ENCODE data around the gene RESP18. TPM values are rescaled to one million over a fixed set of nuclear protein-coding genes. Genes with fewer than 3 reads are reported as not detected.
"Not testable (repeated sequence)": the region's sequence is repeated elsewhere in the genome, so short reads cannot be mapped to it uniquely, and the experiment has no call there.

The RESP18 gene
- total RNA-seq, 1 donor from 2014 or later: not detected

DNA sequence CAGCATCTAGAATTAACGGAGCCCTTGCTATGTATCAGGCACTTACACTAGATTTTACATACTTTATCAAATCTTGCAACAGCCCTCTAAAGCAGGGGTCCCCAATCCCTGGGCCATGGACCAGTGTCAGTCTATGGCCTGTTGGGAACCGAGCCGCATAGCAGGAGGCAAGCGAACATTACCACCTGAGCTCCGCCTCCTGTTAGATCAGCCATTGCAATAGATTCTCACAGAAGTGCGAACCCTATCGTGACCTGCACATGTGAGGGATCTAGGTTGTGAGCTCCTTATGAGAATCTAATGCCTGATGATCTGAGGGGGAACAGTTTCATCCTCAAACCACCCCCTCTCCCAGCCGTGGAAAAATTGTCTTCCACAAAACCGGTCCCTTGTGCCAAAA, 39.9 kb downstream of the RESP18 start:
- no peak for DNase-seq (ENCODE audit: low read depth in 2 of 2)

DNA sequence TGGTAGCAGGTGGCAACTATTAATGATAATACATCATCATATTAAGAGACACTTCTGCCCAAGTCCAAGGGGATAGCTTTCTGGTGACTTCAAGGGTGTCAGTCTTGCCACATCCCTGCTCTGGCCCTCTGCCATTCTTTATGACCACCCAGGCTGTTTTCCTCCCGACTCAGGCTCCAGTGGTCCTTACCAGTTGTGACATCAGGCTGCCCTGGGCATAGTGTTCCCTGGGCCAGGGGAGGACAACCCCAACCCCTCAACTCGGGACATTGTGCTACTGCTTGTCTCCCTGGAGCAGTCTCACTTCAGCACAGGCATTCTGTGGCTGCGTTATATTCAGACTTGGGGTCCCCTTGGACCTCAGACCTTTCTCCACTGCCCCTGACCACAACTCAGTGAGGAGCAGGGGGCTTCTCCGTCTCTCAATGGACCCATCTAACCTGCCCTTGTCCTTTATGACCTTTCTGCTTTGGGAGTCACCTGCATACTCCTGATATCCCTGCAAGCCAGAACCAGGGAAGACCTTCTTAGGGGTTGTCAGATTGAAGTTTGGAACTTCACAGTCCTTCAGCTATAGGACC, 40.5 kb downstream of the RESP18 start:
- no peak for DNase-seq (ENCODE audit: low read depth in 2 of 2)

DNA sequence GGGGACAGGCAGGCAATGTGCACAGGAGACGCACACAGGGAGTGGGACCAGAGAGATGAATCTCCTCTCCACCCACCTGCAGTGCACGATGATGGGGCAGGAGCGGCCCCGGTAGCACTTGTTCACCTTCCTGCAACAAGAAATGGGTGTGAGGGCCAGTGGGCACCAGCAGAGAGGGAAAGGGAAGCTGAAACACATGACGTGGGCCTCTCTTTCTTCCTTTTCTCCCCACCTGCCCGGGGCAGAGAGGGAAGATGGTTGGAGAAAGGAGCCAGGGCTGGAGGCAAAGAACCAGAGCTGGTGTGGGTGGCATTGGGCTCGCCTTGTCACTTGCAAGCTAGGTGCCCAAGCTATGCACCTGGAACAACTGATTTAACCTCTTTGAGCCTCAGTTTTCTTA, 41.1 kb downstream of the RESP18 start:
- DNase-seq (ENCODE audit: low read depth in 2 of 2): no peak

DNA sequence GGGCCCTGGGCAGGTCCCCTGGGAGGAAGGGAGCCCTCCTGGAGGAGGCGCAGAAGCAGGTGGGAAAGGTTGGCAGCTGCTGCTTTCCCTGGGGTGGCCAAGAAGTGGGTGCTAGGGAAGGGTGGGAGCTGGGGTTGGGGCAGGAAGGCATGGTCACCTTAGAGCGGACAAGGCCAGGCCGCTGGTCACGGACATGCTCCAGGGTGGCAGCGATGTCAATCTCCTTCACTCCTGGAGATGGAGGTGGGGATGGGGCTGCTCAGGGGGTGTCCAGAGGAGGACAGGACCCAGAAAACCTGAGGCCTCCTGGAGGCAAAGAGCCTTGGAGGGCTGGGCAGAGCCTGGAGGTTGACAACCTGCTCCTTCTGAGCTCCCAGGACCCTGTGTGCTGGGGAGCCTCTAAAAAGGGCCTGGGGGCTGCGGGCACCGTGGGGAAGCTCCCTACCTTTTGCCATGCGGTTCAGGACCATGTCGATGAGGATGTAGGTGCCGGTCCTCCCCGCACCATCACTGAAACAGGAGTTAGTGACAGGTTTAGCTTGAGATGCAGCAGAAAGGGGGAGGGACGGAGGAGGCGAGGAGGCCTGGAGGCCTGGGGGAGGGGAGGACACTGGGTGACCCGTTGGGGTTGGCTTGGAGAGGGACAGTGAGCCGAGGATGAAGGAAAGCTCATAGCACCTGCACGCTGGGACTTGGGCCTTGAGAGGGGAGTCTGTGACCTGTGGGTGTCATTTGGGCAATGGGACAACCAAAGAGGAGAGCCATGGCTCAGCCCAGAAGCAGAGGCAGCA, 42.0 kb downstream of the RESP18 start:
- no peak for DNase-seq (ENCODE audit: low read depth in 2 of 2)

DNA sequence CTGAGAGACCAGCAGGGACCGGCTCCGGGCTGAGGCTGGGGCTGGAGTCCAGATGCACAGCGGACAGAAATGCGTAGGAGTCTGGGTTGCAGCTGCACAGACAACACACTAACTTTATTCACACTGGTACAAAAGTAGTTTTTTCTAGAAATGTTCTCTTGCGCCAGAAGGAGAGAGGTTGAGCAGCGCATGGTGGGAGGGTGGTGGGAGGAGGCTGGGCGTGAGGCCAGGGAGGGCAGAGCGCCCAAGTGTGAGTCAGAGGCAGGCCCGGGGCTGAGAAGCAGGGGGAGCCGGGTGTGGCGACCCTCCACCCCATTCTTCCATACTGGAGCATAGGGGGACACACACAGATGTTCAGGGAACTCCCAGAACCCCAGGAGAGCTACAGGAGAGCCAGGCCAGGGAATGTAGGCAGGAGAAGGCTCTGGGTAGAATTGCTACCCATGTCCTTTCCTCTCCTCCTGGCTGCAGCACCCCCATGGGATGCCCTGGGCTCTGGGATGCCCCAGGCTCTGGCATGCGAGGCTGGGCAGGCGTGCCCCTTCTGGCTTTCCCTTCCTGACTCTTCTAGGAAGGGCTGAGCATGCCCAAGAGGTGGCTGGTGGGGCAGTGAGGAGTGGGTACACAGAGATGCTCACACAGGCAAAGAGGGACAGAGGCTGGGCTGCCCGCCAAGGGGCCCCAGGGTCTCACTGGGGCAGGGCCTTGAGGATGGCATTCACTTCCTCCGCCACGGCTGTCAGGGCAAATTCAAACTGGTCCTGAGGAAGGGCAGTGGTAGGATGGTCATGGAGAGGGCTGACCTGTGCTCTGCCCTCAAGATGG, 42.8 kb downstream of the RESP18 start:
- peak; percentile 38 to 39 for DNase-seq (ENCODE audit: low read depth in 2 of 2)

DNA sequence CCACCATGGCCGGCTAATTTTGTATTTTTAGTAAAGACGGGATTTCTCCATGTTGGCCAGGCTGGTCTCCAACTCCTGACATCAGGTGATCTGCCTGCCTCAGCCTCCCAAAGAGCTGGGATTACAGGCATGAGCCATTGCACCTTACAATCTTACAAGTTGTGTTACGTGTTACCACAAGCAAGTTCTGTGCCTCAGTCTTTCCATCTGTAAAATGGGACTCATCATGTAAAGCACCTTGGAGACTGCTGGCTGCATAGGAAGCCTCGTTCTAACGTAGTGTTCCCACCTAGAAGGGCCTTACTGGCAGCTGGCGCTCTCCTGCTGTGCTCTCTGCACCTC, 43.4 kb downstream of the RESP18 start:
- DNase-seq (ENCODE audit: low read depth in 2 of 2): no peak

DNA sequence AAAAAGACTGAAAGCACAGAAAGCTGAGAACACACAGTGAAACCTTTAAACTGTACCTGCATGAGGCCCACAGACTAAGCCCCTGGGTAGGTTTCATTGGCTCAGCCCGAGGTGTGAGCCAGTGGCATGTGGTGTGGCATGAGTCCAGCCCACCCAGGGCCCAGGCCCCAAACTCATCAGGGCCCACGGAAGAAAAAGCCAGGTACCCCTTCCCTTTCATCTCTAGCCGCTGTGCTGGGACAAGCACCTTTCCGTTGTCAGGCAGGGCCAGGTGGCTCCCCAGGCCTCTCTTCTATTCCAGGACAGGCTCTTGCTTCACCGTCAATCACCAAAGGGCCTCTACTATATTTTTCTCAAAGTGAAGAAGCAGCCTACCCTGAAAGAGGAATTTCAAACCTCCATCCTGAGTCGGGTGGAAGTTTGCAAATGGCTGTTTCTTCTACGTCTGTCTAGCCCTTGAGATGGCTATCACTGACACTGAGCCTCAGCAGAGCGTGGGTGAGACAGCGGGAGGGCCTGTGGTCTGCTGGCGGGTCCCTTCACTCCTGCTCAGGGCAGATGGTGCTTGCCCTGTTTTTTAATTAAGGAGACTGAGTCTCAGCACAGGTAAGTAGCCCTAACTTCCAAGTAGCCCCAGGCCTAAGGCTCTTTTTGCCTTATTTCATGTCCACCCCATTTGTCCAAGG, 44.8 kb downstream of the RESP18 start:
- DNase-seq (ENCODE audit: low read depth in 2 of 2): no peak

DNA sequence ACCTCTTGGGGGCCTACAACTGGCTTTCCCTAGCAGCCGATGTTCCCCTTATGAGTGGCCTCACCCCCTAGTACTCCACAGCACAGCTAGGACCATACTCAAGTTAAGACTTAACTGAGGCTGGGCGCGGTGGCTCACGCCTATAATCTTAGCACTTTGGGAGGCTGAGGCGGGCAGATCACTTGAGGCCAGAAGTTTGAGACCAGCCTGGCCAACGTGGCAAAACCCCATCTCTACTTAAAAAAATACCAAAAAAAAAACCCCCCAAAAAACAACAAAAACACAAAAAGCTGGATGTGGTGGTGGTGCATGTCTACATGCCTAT, 45.5 kb downstream of the RESP18 start:
- DNase-seq (ENCODE audit: low read depth in 2 of 2): not testable (repeated sequence)

DNA sequence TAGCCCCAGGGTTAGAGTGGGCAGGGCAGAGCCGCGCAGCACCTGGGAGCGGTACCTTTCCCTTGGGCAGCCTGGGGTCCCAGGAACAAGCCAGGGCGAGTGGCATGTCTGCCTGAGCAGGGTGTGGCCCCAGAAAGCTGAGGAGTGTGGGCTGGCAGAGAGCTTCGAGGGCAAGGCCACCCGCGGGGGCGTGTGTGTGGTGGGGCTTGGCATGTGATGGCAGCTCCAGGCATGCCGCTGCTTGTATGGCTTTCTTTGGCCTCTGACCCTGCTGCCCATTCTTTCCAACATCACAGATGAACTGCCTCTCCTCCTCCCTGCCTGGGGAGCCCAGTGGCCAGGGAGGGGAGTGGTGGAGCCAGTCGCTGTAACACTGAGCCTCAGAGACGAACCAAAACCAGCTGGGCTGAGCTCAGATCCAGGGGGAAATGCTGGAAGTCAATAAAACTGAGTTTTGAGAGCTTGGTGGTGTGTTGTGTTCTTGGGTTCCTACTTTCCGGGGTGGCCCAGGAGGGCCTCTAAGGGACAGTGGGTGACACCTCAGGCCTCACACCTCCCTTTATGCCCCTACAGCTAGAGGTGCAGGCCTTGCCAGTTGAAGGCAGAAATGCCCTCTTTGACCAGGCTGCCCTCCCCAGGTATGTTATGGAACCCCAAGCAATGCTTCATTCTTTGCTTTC, 46.0 kb downstream of the RESP18 start:
- DNase-seq (ENCODE audit: low read depth in 2 of 2): no peak

DNA sequence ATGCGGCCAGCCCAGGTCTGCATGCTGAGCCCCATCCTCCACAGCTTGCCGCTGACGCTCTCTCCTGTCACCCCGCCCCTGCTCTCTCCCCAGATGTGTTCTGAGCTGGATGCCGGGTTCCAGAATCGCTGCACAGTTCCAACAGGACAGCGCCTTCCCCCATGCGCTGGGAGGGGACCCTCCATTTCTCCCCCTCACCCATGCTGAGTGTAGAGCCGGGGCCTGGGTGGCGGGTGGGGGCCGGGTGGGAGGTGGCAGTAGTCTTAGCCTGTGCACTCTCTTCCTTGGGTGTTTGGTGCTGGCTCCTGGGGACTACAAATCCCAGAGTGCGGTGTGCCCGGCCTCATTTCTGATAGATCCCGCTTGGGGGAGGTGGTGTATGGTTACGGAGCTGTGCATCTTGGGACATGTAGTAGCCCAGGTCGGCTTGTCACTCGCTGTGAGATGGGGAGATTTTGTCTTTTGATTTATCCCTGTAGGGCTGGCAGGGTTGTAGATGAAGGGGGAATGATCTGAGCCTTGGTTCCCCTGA, 46.6 kb downstream of the RESP18 start:
- no peak for DNase-seq (ENCODE audit: low read depth in 2 of 2)

DNA sequence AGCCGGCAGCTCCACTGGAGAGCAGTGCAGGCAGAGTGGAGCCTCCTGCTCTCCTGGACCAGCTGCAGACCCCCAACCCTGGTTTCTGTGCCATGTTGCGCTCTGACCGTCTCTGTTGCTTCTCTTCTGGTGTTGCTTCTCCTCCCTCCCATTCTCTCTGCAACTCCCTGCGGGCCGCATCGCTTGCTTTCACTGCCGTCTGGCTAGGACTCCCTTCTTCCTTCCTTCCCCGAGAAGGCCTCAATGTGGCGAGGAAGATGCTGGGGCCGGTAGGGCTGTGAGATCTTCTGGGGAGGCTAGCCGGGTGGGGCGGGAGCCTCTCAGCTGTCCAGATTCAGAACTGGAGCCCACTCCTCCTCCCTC, 47.2 kb downstream of the RESP18 start:
- DNase-seq (ENCODE audit: low read depth in 2 of 2): no peak

DNA sequence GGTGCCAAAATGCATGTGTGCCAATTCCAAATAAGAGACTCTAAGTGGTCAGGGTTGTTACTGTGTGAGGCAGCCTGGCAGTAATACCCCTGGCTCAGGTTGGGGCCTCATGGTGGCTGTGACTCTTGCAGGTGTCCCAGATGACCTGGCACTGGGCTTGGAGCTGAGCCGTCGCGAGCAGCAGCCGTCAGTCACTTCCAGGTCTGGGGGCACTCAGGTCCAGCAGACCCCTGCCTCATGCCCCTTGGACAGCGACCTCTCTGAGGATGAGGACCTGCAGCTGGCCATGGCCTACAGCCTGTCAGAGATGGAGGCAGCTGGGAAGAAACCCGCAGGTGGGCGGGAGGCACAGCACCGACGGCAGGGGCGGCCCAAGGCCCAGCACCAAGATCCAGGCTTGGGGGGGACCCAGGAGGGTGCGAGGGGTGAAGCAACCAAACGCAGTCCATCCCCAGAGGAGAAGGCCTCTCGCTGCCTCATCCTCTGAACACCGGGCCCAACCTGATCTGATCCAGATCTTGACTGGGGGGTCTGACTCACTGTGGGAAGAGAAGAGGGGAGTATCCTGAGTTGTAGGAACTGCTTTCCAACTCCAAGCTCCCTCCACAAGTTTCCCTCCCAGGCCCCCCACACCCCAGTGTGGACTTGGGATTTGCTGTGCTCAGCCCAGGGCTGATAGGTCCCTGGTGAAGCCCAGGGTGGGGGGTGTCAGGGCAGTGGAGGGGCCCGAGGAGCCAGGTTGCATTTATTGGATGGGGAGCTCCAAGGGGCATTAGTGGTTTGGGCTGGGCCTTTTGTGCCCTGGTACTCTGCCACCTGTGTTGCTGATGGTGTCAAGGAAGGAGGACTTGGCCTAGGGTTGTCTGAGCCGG, 47.8 kb downstream of the RESP18 start:
- no peak for DNase-seq (ENCODE audit: low read depth in 2 of 2)

DNA sequence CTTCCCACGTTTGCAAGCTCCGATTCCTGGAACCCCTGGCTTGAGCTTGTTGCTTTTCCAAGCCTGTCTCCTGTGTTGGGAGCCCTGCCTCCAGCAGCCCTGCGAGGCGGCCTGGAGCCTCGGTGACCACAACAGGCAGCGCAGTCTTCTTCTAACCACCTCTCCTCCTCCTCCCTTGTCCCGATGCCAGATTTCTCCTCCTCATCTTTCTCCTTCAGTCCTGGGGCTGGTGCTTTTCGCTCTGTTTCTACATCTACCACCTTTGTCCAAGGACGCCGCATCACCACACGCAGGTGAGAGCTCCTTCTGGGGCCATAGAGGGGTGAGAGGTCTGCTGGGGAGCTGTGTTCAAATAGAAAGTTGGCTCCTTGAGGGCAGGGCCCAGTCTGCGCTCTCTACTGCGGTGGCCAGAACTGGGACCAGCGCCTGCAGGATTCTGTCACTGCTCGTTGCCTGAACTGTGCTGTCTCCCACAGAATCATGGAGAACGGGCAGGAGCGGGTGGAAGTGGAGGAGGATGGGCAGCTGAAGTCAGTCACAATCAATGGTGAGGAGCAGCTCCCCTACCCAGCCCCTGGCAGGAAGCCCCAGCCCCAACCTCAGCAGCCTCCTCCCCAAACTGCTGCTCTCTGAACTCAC, 49.5 kb downstream of the RESP18 start:
- no peak for DNase-seq (ENCODE audit: low read depth in 2 of 2)

DNA sequence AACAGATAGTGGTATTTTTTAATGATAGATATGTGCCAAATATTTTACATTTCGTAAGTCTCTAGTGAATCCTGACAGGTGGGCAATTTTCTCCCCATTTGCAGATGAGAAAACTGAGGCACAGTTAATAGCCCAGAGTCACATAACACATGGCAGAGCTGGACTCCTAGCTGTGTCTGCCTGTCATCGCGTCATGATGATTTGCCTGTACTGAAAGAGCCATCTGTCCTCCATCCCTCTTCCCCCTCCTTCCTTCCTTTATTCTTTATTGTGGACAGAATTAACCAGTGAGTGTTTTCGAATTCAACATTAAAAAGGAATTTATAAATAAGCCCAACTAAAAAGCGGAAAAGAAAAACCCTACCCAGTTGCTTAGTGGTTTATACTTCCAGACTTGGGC, 50.2 kb downstream of the RESP18 start:
- DNase-seq (ENCODE audit: low read depth in 2 of 2): no peak

DNA sequence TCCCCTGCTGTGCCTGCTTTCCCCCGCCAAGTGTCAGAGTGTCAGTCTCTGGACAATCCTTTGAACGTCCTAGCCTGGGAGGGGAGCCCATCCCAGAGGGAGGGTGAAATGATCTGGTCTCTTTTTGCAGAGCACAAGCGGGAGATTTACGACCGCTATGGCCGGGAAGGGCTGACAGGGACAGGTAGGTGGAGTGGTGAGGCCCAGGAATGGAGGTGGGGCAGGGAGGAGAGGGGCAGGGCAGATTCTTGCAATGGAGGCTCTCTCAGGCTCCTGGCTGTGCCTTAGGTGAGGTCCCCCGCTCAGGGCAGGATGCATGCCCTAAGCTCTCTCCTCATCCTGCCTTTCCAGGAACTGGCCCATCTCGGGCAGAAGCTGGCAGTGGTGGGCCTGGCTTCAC, 51.0 kb downstream of the RESP18 start:
- DNase-seq (ENCODE audit: low read depth in 2 of 2): no peak

DNA sequence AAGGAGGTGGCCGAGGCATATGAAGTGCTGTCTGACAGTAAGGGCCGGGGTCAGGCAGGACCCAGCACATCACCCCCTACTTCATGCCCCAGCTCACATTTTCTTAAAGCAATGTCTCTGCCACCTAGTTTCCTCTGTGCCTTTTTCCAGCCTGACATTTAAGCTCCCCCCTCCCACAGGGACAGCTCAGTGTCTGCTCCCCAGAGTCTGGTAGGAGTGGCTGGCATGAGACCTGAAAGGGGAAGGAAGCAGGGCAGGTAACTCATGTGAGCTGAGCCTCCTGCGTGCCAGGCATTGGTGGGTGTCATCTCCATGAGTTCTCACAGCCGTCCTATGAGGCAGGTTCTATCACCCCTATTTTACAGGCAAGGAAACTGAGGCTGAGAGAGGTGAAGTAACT, 51.9 kb downstream of the RESP18 start:
- DNase-seq (ENCODE audit: low read depth in 2 of 2): no peak

DNA sequence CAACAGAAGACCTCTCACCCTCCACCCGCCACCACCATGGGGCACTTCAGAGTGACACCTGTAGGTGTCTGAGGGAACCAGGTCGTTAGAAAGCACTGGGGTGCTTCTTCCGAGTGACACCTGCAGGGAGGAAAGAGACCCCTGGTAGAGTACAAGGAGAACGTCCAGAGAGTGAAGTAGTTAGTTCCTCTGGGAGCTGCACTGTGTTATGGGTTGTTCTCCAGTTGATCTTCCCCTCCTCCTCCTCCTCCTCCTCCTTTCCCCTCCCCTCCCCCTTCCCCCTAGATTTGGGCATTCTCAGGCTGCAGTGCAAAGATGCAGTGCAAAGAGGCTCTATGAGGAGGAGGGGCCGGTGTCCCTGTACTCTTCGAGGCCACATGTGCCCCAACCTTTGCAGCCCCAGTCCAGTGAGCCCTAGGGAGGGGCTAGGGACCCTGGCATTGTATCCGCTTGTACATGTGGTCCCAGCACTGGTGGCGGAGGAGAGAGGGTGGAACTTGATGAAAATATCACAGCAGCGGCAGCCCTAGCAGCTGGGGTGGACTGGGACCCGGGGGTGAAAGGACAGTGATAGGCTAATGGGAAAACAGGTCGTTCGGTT, 52.5 kb downstream of the RESP18 start:
- no peak for DNase-seq (ENCODE audit: low read depth in 2 of 2)

DNA sequence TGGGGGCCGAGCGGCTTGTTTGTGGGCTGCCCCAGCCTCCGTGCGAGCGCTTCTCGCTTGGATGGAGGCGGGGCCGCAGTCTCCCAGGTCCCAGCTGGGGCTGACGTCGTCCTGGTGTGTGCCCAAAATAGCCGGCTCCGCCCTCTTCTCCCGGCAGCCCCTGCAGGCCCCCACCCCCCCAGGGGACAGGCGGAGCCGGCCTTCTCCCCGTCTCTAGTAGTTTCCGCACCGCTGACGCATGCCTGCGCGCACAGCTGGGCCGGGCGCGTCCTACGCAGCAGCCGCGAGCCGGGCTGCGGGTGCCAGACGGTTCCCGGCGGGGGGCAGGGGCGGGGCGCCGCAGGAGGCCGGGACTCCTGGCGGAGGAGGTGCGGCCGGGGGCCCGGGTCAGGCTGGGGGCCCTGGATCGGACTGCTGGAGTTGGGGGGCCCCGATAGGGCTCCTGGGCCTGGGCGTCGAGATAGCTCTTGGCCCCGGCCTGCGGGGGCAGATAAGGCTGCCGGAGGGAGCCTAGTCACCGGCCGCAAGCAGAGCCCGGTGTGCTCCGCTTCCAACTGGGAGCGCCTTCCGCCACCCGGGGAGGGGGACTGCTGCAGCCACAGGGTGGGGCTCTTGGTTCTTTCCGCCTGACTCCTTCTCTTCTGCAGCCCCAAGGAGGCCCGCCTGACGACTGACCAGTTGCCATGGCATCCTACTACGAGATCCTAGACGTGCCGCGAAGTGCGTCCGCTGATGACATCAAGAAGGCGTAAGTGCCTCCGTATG, 53.2 kb downstream of the RESP18 start, which contains the start of gene DNAJB2:
Gene DNAJB2 (plus strand): TSS at position 216 of the 765 bp plus-strand sequence. CDS start 468 bp downstream, at position 684.
- peak; percentile 98 to 99 for DNase-seq (ENCODE audit: low read depth in 2 of 2)

Data from lung microvascular endothelial cell (primary cell).